Measurements from ENCODE around the gene POR. TPM values are rescaled to one million over a fixed set of nuclear protein-coding genes. Genes with fewer than 3 reads are reported as not detected.
A peak's percentile ranks its signal among the peaks of the same experiment; 100 is the strongest.
"Not testable (repeated sequence)": the region's sequence is repeated elsewhere in the genome, so short reads cannot be mapped to it uniquely, and the experiment has no call there.

Gene POR
- total RNA-seq, 1 donor from 2014 or later = 244 TPM

- intact Hi-C loops (cut with DNase I) = no loop called here
- H3K27me3 ChIP-seq (ENCODE audit: low read depth) = no peaks in the 10 kb centered on the region
- peaks cover 19% of the 10 kb centered on the region for H3K4me1 ChIP-seq
- no peak overlapping the region for H3K4me3 ChIP-seq
- peaks cover 14% of the 10 kb centered on the region for H3K36me3 ChIP-seq
- TF ChIP-seq CTCF (IDR thresholded peaks at IDR 0.05) = no peak
- ATAC-seq (no peak), DNase-seq (no peak)
- H3K9me3 ChIP-seq = no peaks in the 10 kb centered on the region
- peak overlapping the region; percentile 25 for H3K27ac ChIP-seq
Measured at GRCh38 chr7:75996476-75996875, 81.5 kb downstream of the POR start.

- intact Hi-C loops (cut with DNase I) = no loop called here
- H3K4me1 ChIP-seq = peaks cover 16% of the 10 kb centered on the region
- no peak for DNase-seq
Measured at GRCh38 chr7:75998038-75998437, 83.1 kb downstream of the POR start.

GRCh38 chr7:76000566-76000965, 85.6 kb downstream of the POR start:
- Histone ChIP-seq H3K9me3 (no peaks in the 10 kb centered on the region), H3K4me1 (no peaks in the 10 kb centered on the region), H3K27ac (no peak overlapping the region), H3K4me3 (no peak overlapping the region), H3K36me3 (peaks cover 35% of the 10 kb centered on the region), H3K27me3 (ENCODE audit: low read depth) (no peaks in the 10 kb centered on the region)
- DNase-seq (peak; percentile 38), ATAC-seq (no peak)
- no peak for TF ChIP-seq CTCF (IDR thresholded peaks at IDR 0.05)
- intact Hi-C loops (cut with DNase I) = no loop called here

More at GRCh38 chr7:75998038-75998437, 83.1 kb downstream of the POR start:
- no peak for TF ChIP-seq CTCF (IDR thresholded peaks at IDR 0.05)
- Histone ChIP-seq H3K4me3 (no peak overlapping the region), H3K27me3 (ENCODE audit: low read depth) (no peaks in the 10 kb centered on the region), H3K27ac (no peak overlapping the region), H3K9me3 (no peaks in the 10 kb centered on the region), H3K36me3 (peaks cover 13% of the 10 kb centered on the region)
- ATAC-seq = no peak

DNA sequence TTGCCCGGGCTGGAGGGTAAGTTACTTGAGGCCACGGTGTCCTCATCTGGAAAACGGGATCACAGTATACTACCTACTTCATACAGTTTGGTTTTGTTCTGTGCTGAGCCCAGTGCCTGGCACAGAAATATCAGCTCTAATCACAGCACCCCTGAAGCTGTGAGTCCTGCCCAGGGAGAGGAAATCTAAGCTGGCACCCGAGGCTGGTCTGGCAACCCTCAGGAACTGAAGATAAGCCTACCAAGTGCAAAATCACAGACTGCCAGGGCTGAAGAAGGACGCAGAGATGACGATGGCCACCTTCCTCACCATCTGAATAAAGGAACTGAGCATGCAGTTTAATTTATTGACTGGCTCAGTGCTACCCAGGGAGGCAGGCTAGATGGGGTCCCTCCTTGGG, 87.2 kb downstream of the POR start:
- ATAC-seq = no peak
- Histone ChIP-seq H3K9me3 (no peaks in the 10 kb centered on the region), H3K4me3 (no peak overlapping the region), H3K4me1 (no peaks in the 10 kb centered on the region), H3K36me3 (peaks cover 35% of the 10 kb centered on the region), H3K27me3 (ENCODE audit: low read depth) (no peaks in the 10 kb centered on the region), H3K27ac (no peak overlapping the region)
- no peak for TF ChIP-seq CTCF (IDR thresholded peaks at IDR 0.05)
- intact Hi-C loops (cut with DNase I) = no loop called here
- DNase-seq = peak; percentile 10

- H3K27me3 ChIP-seq (ENCODE audit: low read depth) = no peaks in the 10 kb centered on the region
- intact Hi-C loops (cut with DNase I) = no loop called here
- DNase-seq = peak; percentile 9
- no peak overlapping the region for H3K4me3 ChIP-seq
- H3K4me1 ChIP-seq = no peaks in the 10 kb centered on the region
- H3K9me3 ChIP-seq = no peaks in the 10 kb centered on the region
- H3K27ac ChIP-seq = no peak overlapping the region
- ATAC-seq = no peak
- no peak for TF ChIP-seq CTCF (IDR thresholded peaks at IDR 0.05)
- H3K36me3 ChIP-seq = peaks cover 35% of the 10 kb centered on the region
Measured at GRCh38 chr7:76002822-76003221, 87.9 kb downstream of the POR start.

GRCh38 chr7:76003351-76003750, 88.4 kb downstream of the POR start:
- Histone ChIP-seq H3K9me3 (no peaks in the 10 kb centered on the region), H3K4me1 (peaks cover 3% of the 10 kb centered on the region), H3K4me3 (no peak overlapping the region), H3K27ac (no peak overlapping the region), H3K27me3 (ENCODE audit: low read depth) (no peaks in the 10 kb centered on the region), H3K36me3 (peaks cover 35% of the 10 kb centered on the region)
- ATAC-seq (no peak), DNase-seq (peak; percentile 10)
- TF ChIP-seq CTCF (IDR thresholded peaks at IDR 0.05) = no peak
- intact Hi-C loops (cut with DNase I) = no loop called here

DNA sequence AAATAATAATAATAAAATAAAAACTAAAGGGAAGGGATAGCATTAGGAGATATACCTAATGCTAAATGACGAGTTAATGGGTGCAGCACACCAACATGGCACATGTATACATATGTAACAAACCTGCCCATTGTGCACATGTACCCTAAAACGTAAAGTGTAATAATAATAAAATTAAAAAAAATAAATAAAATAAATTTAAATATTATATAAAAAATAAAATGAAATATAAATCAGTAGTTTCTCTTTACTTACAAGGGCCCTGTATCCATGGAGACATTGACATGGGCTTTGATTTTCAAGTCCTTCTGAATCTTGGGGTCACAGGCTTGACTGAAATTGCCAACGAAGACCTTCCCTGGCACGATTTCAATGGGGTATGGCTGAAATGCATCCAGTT, 90.0 kb downstream of the POR start:
- H3K4me3 ChIP-seq; H3K9me3 ChIP-seq; intact Hi-C loops (cut with DNase I); H3K27ac ChIP-seq; ATAC-seq; H3K27me3 ChIP-seq (ENCODE audit: low read depth): not testable (repeated sequence)
- Histone ChIP-seq H3K4me1 (peaks cover 17% of the 10 kb centered on the region), H3K36me3 (peaks cover 35% of the 10 kb centered on the region)
- DNase-seq = peak; percentile 0

Data from lower lobe of right lung (tissue), 2 donors.